Esophagus squamous epithelium (tissue), 4 donors: ENCODE results near the gene RTEL1.

Experiments
- POLR2A ChIP-seq, 4 donors: fragments of 450-650 bp; IDR thresholded peaks; one replicate each; pipeline ENCODE4 v1.6.1; 2017; ENCODE audit warnings: antibody characterized with exemption in 4 of 4, mild to moderate bottlenecking in 4 of 4, moderate library complexity in 3 of 4
- TF ChIP-seq, protein P1 (sequence below), 6 experiments: fragments of 450-650 bp in 4 of 6; fragments of 200-600 bp in 2 of 6; sonication (generic) in 2 of 6; IDR thresholded peaks; one replicate each; pipeline ENCODE4 v1.5.1; 2016 to 2019; ENCODE audit warnings: antibody characterized with exemption in 6 of 6, mild to moderate bottlenecking in 4 of 6, moderate library complexity in 4 of 6

GRCh38 chr20:63703976-63704748 lies 46.0 kb downstream of the RTEL1 start:
- TF ChIP-seq, protein P1, sequence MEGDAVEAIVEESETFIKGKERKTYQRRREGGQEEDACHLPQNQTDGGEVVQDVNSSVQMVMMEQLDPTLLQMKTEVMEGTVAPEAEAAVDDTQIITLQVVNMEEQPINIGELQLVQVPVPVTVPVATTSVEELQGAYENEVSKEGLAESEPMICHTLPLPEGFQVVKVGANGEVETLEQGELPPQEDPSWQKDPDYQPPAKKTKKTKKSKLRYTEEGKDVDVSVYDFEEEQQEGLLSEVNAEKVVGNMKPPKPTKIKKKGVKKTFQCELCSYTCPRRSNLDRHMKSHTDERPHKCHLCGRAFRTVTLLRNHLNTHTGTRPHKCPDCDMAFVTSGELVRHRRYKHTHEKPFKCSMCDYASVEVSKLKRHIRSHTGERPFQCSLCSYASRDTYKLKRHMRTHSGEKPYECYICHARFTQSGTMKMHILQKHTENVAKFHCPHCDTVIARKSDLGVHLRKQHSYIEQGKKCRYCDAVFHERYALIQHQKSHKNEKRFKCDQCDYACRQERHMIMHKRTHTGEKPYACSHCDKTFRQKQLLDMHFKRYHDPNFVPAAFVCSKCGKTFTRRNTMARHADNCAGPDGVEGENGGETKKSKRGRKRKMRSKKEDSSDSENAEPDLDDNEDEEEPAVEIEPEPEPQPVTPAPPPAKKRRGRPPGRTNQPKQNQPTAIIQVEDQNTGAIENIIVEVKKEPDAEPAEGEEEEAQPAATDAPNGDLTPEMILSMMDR (IDR thresholded peaks at IDR 0.05) = no peak
- no peak for TF ChIP-seq POLR2A (IDR thresholded peaks at IDR 0.05)
